Erythroblast (primary cell): ENCODE data around the gene OLFM1.

ENCODE experiments used
- GATA1 ChIP-seq: IDR thresholded peaks from 2 replicates; pipeline ENCODE4 v1.6.1; 2011; ENCODE audit warnings: low read depth, mild to moderate bottlenecking, control low read depth, low read length, moderate library complexity
- POLR2A ChIP-seq: IDR thresholded peaks from 2 replicates; pipeline ENCODE4 v1.6.1; 2011; ENCODE audit warnings: mild to moderate bottlenecking, low read length

DNA sequence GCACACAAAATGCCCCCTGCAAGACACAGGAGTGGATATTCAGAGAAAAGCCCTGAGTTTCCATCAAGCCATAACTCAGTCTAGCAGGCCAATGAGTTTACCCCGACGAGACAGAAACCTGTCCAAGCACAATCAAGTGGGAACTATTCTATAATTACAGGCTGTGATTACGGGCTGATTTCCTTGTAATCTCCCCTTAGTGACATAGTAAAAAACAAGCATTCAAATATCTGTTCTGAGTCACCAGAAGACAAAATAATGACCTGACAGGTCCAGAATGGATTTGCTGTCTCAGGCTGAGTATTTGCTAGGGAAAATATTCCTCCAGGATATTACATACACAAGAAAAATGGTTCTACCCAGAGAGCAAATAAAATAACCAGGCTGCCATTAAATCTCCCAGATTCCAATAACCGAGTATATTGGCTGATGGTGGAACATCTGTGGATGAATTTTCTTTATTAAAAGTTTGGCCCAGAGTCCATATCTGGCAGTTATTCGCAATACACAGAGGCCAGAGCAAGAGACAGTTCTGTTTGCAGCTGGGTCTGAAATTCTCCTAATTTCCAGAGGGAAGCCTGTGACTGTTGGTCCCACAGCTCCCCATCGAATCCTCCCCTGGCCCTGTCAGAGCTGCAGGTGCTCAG is 35.8 kb downstream of the OLFM1 start:
- TF ChIP-seq POLR2A (no peak), GATA1 (no peak)
